ENCODE results near the gene SARNP.

DNA sequence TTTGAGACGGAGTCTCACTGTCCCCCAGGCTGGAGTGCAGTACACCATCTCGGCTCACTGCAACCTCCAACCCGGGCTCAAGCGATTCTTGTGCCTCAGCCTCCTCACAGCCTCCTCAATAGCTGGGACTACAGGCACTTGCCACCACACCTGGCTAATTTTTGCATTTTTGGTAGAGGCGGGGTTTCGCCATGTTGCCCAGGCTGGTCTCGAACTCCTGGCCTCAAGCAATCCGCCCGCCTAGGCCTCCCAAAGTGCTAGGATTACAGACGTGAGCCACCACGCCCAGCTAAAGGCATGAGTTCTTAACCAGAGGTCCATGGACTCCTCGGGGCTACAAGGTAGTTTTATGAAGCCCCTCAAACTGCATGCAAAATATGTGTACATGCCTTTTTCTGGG, 2.1 kb downstream of the SARNP start:
- no peak for TF ChIP-seq POLR2A (IDR thresholded peaks at IDR 0.05)
- TF ChIP-seq, protein P1, sequence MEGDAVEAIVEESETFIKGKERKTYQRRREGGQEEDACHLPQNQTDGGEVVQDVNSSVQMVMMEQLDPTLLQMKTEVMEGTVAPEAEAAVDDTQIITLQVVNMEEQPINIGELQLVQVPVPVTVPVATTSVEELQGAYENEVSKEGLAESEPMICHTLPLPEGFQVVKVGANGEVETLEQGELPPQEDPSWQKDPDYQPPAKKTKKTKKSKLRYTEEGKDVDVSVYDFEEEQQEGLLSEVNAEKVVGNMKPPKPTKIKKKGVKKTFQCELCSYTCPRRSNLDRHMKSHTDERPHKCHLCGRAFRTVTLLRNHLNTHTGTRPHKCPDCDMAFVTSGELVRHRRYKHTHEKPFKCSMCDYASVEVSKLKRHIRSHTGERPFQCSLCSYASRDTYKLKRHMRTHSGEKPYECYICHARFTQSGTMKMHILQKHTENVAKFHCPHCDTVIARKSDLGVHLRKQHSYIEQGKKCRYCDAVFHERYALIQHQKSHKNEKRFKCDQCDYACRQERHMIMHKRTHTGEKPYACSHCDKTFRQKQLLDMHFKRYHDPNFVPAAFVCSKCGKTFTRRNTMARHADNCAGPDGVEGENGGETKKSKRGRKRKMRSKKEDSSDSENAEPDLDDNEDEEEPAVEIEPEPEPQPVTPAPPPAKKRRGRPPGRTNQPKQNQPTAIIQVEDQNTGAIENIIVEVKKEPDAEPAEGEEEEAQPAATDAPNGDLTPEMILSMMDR (IDR thresholded peaks at IDR 0.05 in 4 of 5, conservative IDR thresholded peaks at IDR 0.05 in 1 of 5): no peak

All from gastrocnemius medialis (tissue), 4 donors.